ENCODE data around the gene KLF9. TPM values are rescaled to one million over a fixed set of nuclear protein-coding genes. Genes with fewer than 3 reads are reported as not detected.
A peak's percentile ranks its signal among the peaks of the same experiment; 100 is the strongest.

Gene KLF9
- total and polyA plus RNA-seq, 9 of the 15 experiments (the other 6 are each of a cell fraction or from before 2014, with no cell fraction given), result 3.3 to 11.9 (median 6.9) TPM

- TF ChIP-seq ETV6 (IDR thresholded peaks at IDR 0.05; ENCODE audit: borderline replicate concordance in 1 of 2, low read depth in 2 of 2, low read length in 1 of 2) (no peak), ETV6 (CRISPR knock-in tag; IDR thresholded peaks at IDR 0.05; ENCODE audit: borderline replicate concordance) (peak; percentile 19; the same call in 1 of the 2 replicates), KAT8 (IDR thresholded peaks at IDR 0.05; ENCODE audit: low read depth) (no peak), HCFC1 (IDR thresholded peaks at IDR 0.05; ENCODE audit: low read depth, low read length) (no peak), E2F5 (CRISPR knock-in tag; IDR thresholded peaks at IDR 0.05) (peak; percentile 96), SRSF9 (IDR thresholded peaks at IDR 0.05; ENCODE audit: borderline replicate concordance, low read depth, low read length) (no peak), KHSRP (IDR thresholded peaks at IDR 0.05) (no peak), ZNF140 (CRISPR knock-in tag; IDR thresholded peaks at IDR 0.05) (no peak), THRAP3 (IDR thresholded peaks at IDR 0.05; ENCODE audit: borderline replicate concordance) (no peak), ZNF277 (CRISPR knock-in tag; IDR thresholded peaks at IDR 0.05; ENCODE audit: borderline replicate concordance) (no peak), MCM2 (IDR thresholded peaks at IDR 0.05; ENCODE audit: low read depth) (no peak), ERF (CRISPR knock-in tag; IDR thresholded peaks at IDR 0.05) (no peak), BRF1 (IDR thresholded peaks at IDR 0.05; ENCODE audit: borderline replicate concordance, extremely low read depth, insufficient read length) (no peak), YY1 (IDR thresholded peaks at IDR 0.05; ENCODE audit: borderline replicate concordance in 1 of 3, control insufficient read depth in 1 of 3, extremely low read depth in 1 of 3, insufficient read depth in 3 of 3, insufficient read length in 1 of 3, insufficient replicate concordance in 2 of 3, low read depth in 1 of 3, low read length in 2 of 3) (peak in 1 of 3 experiments; percentile 79), SAP30 (IDR thresholded peaks at IDR 0.05; ENCODE audit: borderline replicate concordance, insufficient read depth, low read depth, low read length, poor library complexity, severe bottlenecking) (peak; percentile 84), CHD4 (IDR thresholded peaks at IDR 0.05; ENCODE audit: insufficient read depth, insufficient replicate concordance, low read depth, low read length, poor library complexity, severe bottlenecking) (no peak), ZNF134 (CRISPR knock-in tag; conservative IDR thresholded peaks at IDR 0.05) (no peak), ZSCAN29 (IDR thresholded peaks at IDR 0.05) (no peak), LCOR (CRISPR knock-in tag; IDR thresholded peaks at IDR 0.05) (peak; percentile 90), CREB5 (CRISPR knock-in tag; IDR thresholded peaks at IDR 0.05) (no peak), FOSL1 (tag; conservative IDR thresholded peaks at IDR 0.05) (peak; percentile 65), GATAD2A (IDR thresholded peaks at IDR 0.05) (no peak)
Measured at GRCh38 chr9:70413799-70414775, at the start of gene KLF9 (continued).
